ENCODE results near the gene SEZ6L2.

GRCh38 chr16:29891525-29892457 is 7.6 kb downstream of the SEZ6L2 start:
- TF ChIP-seq CTCF (conservative IDR thresholded peaks at IDR 0.05; ENCODE audit: low read depth in 2 of 2) (no peak), EZH2 (IDR thresholded peaks at IDR 0.05; ENCODE audit: low read depth, unreplicated experiment) (no peak), POLR2AphosphoS5 (IDR thresholded peaks at IDR 0.05; ENCODE audit: low read depth) (no peak), EZH2phosphoT487 (IDR thresholded peaks at IDR 0.05; ENCODE audit: unreplicated experiment) (no peak), ZNF331 (CRISPR knock-in tag; IDR thresholded peaks at IDR 0.05; ENCODE audit: low read depth) (no peak)

Data from GM23338 (cell line).